Nephron progenitor cell (in vitro differentiated cells): ENCODE results near the gene GRIK4.

ENCODE experiments used
- DNase-seq: peaks from one replicate; pipeline ENCODE4 v3.0.0; 2021
- H3K27ac Mint-ChIP-seq: 2 replicates; pipeline ENCODE4 v1.8.0; 2021; ENCODE audit warnings: mild to moderate bottlenecking, moderate library complexity, mixed read lengths
- H3K27me3 Mint-ChIP-seq: 2 replicates; pipeline ENCODE4 v1.8.0; 2021; ENCODE audit warnings: mild to moderate bottlenecking, low read depth, mixed read lengths; ENCODE audit not compliant: poor library complexity
- H3K36me3 Mint-ChIP-seq: 2 replicates; pipeline ENCODE4 v1.8.0; 2021; ENCODE audit warnings: low read depth, mixed read lengths
- H3K4me1 Mint-ChIP-seq: 2 replicates; pipeline ENCODE4 v1.8.0; 2021; ENCODE audit warnings: mixed read lengths
- H3K4me3 Mint-ChIP-seq: 2 replicates; pipeline ENCODE4 v1.8.0; 2021; ENCODE audit warnings: mild to moderate bottlenecking, moderate library complexity, mixed read lengths
- H3K9me3 Mint-ChIP-seq: 2 replicates; pipeline ENCODE4 v1.8.0; 2021; ENCODE audit warnings: mild to moderate bottlenecking, moderate library complexity, mixed read lengths
- CTCF ChIP-seq: fragments of 200-600 bp; sonication (generic); IDR thresholded peaks from 2 replicates; pipeline ENCODE4 v1.5.0; 2021; ENCODE audit warnings: antibody characterized with exemption

The GRIK4 gene

GRCh38 chr11:120896687-120897086, 385.1 kb downstream of the GRIK4 start:
- H3K27me3 Mint-ChIP-seq = peaks cover 13% of the 10 kb centered on the region
- H3K36me3 Mint-ChIP-seq = no peaks in the 10 kb centered on the region
- H3K9me3 Mint-ChIP-seq = no peaks in the 10 kb centered on the region
- H3K4me3 Mint-ChIP-seq = no peak overlapping the region
- no peak for DNase-seq
- H3K4me1 Mint-ChIP-seq = peaks cover 6% of the 10 kb centered on the region
- TF ChIP-seq CTCF = no peak
- no peak overlapping the region for H3K27ac Mint-ChIP-seq

- Mint-ChIP-seq H3K4me1 (peaks cover 6% of the 10 kb centered on the region), H3K36me3 (no peaks in the 10 kb centered on the region), H3K27ac (no peak overlapping the region), H3K4me3 (no peak overlapping the region), H3K9me3 (no peaks in the 10 kb centered on the region), H3K27me3 (peaks cover 11% of the 10 kb centered on the region)
- TF ChIP-seq CTCF = no peak
- no peak for DNase-seq
Observed at GRCh38 chr11:120898568-120898967, 387.0 kb downstream of the GRIK4 start.

- Mint-ChIP-seq H3K4me1 (peaks cover 6% of the 10 kb centered on the region), H3K27ac (no peak overlapping the region), H3K27me3 (peaks cover 11% of the 10 kb centered on the region)
Observed at GRCh38 chr11:120899720-120900119, 388.2 kb downstream of the GRIK4 start.

GRCh38 chr11:120900643-120901042, 389.1 kb downstream of the GRIK4 start:
- peak; percentile 39 for DNase-seq
- Mint-ChIP-seq H3K27ac (no peak overlapping the region), H3K4me1 (peaks cover 6% of the 10 kb centered on the region), H3K36me3 (no peaks in the 10 kb centered on the region), H3K9me3 (no peaks in the 10 kb centered on the region), H3K4me3 (no peak overlapping the region), H3K27me3 (peaks cover 11% of the 10 kb centered on the region)
- TF ChIP-seq CTCF = no peak

More at GRCh38 chr11:120899720-120900119, 388.2 kb downstream of the GRIK4 start:
- Mint-ChIP-seq H3K4me3 (no peak overlapping the region), H3K36me3 (no peaks in the 10 kb centered on the region), H3K9me3 (no peaks in the 10 kb centered on the region)
- no peak for DNase-seq
- no peak for TF ChIP-seq CTCF

- Mint-ChIP-seq H3K36me3 (no peaks in the 10 kb centered on the region), H3K9me3 (no peaks in the 10 kb centered on the region), H3K4me1 (peaks cover 18% of the 10 kb centered on the region), H3K27me3 (peaks cover 12% of the 10 kb centered on the region), H3K4me3 (no peak overlapping the region), H3K27ac (no peak overlapping the region)
- no peak for TF ChIP-seq CTCF
- no peak for DNase-seq
Observed at GRCh38 chr11:120903686-120904085, 392.1 kb downstream of the GRIK4 start.

GRCh38 chr11:120904116-120904515, 392.6 kb downstream of the GRIK4 start:
- Mint-ChIP-seq H3K4me1 (peaks cover 18% of the 10 kb centered on the region), H3K4me3 (no peak overlapping the region), H3K27me3 (peaks cover 12% of the 10 kb centered on the region), H3K27ac (no peak overlapping the region), H3K9me3 (no peaks in the 10 kb centered on the region), H3K36me3 (no peaks in the 10 kb centered on the region)
- DNase-seq = no peak
- TF ChIP-seq CTCF = no peak
